ENCODE results near the gene SERPINC1.

DNA sequence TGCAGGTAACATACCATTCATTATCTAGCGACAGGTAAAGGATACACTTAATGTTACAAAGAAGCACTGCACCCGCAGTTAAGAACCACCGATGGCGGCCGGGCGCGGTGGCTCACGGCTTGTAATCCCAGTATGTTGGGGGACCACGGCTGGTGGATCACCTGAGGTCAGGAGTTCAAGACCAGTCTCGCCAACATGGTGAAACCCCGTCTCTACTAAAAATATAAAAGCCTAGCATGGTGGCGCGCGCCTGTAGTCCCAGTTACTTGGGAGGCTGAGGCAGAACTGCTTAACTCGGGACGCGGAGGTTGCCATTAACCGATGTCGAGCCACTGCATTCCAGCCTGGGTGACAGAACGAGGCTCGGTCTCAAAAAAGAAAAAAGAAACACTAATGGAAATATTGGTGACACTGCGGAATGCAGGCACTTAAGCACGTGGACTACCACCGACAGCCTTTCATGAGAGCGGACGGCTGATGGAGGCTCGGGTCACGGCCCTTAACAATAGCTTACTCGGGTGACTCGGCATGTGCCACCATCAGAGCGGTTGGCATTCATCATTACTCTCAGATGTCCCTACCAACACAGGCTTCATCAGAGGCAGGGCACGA is 49.9 kb downstream of the SERPINC1 start:
- no peak for TF ChIP-seq EZH2 (IDR thresholded peaks at IDR 0.05)
- TF ChIP-seq, protein P1, sequence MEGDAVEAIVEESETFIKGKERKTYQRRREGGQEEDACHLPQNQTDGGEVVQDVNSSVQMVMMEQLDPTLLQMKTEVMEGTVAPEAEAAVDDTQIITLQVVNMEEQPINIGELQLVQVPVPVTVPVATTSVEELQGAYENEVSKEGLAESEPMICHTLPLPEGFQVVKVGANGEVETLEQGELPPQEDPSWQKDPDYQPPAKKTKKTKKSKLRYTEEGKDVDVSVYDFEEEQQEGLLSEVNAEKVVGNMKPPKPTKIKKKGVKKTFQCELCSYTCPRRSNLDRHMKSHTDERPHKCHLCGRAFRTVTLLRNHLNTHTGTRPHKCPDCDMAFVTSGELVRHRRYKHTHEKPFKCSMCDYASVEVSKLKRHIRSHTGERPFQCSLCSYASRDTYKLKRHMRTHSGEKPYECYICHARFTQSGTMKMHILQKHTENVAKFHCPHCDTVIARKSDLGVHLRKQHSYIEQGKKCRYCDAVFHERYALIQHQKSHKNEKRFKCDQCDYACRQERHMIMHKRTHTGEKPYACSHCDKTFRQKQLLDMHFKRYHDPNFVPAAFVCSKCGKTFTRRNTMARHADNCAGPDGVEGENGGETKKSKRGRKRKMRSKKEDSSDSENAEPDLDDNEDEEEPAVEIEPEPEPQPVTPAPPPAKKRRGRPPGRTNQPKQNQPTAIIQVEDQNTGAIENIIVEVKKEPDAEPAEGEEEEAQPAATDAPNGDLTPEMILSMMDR (IDR thresholded peaks at IDR 0.05) = no peak
